ENCODE data around the gene CCDC85B. TPM values are rescaled to one million over a fixed set of nuclear protein-coding genes. Genes with fewer than 3 reads are reported as not detected.

CCDC85B gene
- total and polyA plus RNA-seq, 2 of the 13 experiments (the other 11 are each of a cell fraction or from before 2014, with no cell fraction given), result 8.2 to 19.5 TPM

- TF ChIP-seq ZBTB2 (CRISPR knock-in tag; IDR thresholded peaks at IDR 0.05; ENCODE audit: low read depth), result peak; percentile 93
- TF ChIP-seq RAD51 (IDR thresholded peaks at IDR 0.05; ENCODE audit: borderline replicate concordance), result no peak
- peak; percentile 56; the same call in 1 of the 2 replicates for TF ChIP-seq GATAD2A (CRISPR knock-in tag; IDR thresholded peaks at IDR 0.05)
- peak; percentile 53; the same call in 1 of the 2 replicates for TF ChIP-seq ZNF232 (CRISPR knock-in tag; IDR thresholded peaks at IDR 0.05; ENCODE audit: borderline replicate concordance)
- no peak; the same call in 1 of the 2 replicates for TF ChIP-seq ZNF253 (CRISPR knock-in tag; IDR thresholded peaks at IDR 0.05; ENCODE audit: borderline replicate concordance)
- TF ChIP-seq, protein P1, sequence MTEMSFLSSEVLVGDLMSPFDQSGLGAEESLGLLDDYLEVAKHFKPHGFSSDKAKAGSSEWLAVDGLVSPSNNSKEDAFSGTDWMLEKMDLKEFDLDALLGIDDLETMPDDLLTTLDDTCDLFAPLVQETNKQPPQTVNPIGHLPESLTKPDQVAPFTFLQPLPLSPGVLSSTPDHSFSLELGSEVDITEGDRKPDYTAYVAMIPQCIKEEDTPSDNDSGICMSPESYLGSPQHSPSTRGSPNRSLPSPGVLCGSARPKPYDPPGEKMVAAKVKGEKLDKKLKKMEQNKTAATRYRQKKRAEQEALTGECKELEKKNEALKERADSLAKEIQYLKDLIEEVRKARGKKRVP (CRISPR knock-in tag; IDR thresholded peaks at IDR 0.05), result peak in 1 of 2 experiments; percentile 58; a peak in 1 of 4 replicates
- TF ChIP-seq ZNF749 (CRISPR knock-in tag; IDR thresholded peaks at IDR 0.05; ENCODE audit: borderline replicate concordance), result peak; percentile 53; the same call in 1 of the 2 replicates
- peak in 1 of 2 experiments; percentile 76; a peak in 1 of 4 replicates for TF ChIP-seq KLF16 (CRISPR knock-in tag; IDR thresholded peaks at IDR 0.05)
- no peak for TF ChIP-seq USF2 (IDR thresholded peaks at IDR 0.05; ENCODE audit: low read depth, low read length)
- TF ChIP-seq USF2 (CRISPR knock-in tag; IDR thresholded peaks at IDR 0.05; ENCODE audit: borderline replicate concordance), result peak; percentile 59; the same call in 1 of the 2 replicates
- TF ChIP-seq, protein P2, sequence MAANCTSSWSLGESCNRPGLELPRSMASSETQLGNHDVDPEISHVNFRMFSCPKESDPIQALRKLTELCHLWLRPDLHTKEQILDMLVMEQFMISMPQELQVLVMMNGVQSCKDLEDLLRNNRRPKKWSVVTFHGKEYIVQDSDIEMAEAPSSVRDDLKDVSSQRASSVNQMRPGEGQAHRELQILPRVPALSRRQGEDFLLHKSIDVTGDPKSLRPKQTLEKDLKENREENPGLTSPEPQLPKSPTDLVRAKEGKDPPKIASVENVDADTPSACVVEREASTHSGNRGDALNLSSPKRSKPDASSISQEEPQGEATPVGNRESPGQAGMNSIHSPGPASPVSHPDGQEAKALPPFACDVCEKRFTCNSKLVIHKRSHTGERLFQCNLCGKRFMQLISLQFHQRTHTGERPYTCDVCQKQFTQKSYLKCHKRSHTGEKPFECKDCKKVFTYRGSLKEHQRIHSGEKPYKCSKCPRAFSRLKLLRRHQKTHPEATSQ (CRISPR knock-in tag; IDR thresholded peaks at IDR 0.05; ENCODE audit: borderline replicate concordance), result 0 out of 2 replicates have a peak, but pooled peaks have one; percentile 36
- peak; percentile 38; the same call in 1 of the 2 replicates for TF ChIP-seq TERF1 (CRISPR knock-in tag; IDR thresholded peaks at IDR 0.05)
- peak; percentile 92 for TF ChIP-seq FOSL2 (CRISPR knock-in tag; IDR thresholded peaks at IDR 0.05)
- no peak; the same call in 1 of the 2 replicates for TF ChIP-seq ZNF607 (CRISPR knock-in tag; IDR thresholded peaks at IDR 0.05; ENCODE audit: borderline replicate concordance)
- peak; percentile 85 for TF ChIP-seq ZNF878 (CRISPR knock-in tag; IDR thresholded peaks at IDR 0.05)
- no peak for TF ChIP-seq EP300 (IDR thresholded peaks at IDR 0.05; ENCODE audit: low read depth in 2 of 2, low read length in 2 of 2)
- TF ChIP-seq EP300 (CRISPR knock-in tag; IDR thresholded peaks at IDR 0.05; ENCODE audit: borderline replicate concordance), result peak; percentile 41; the same call in 1 of the 2 replicates
- TF ChIP-seq SAP130 (CRISPR knock-in tag; IDR thresholded peaks at IDR 0.05; ENCODE audit: low read depth), result peak; percentile 83
- TF ChIP-seq ATAD3A (CRISPR knock-in tag; IDR thresholded peaks at IDR 0.05), result no peak
- TF ChIP-seq ZNF589 (CRISPR knock-in tag; conservative IDR thresholded peaks at IDR 0.05), result peak; percentile 90; the same call in 1 of the 2 replicates
- TF ChIP-seq ZNF484 (CRISPR knock-in tag; IDR thresholded peaks at IDR 0.05; ENCODE audit: borderline replicate concordance, low read depth), result no peak
These were observed 9.1 kb downstream of the CCDC85B start (continued) for GRCh38 chr11:65899356-65900124.

All from HepG2 (cell line).